Stimulated activated CD4-positive, alpha-beta T cell treated with anti-CD3 and anti-CD28 coated beads, TNF-alpha, amount 100 ng/mL, for 4 hours (primary cell): ENCODE measurements around the gene ITGB5.

ENCODE experiments used
- DNase-seq, 3 experiments: peaks; one replicate each; pipeline ENCODE4 v3.0.0-alpha.2; 2020; ENCODE audit warnings: low read depth in 3 of 3

ITGB5 gene

DNA sequence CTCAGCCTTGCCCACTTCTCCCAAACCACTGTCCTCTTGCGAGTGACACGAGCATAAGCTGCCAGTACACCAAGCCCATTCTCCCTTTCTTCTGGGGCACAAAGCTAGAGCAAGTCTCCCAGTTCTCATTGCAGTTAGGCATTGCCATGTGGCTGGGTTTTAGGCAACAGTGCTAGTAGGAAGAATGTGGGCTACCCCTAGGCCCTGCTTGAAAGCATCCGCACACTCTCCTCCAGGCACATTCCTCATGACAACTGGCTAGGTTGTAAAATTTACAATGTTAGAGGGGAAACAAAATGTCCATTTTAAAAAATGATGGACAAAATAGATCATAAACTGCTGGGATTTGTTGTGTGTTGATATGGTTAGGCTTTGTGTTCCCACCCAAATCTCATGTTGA lies 19.7 kb downstream of the ITGB5 start:
- DNase-seq, result no peak

DNA sequence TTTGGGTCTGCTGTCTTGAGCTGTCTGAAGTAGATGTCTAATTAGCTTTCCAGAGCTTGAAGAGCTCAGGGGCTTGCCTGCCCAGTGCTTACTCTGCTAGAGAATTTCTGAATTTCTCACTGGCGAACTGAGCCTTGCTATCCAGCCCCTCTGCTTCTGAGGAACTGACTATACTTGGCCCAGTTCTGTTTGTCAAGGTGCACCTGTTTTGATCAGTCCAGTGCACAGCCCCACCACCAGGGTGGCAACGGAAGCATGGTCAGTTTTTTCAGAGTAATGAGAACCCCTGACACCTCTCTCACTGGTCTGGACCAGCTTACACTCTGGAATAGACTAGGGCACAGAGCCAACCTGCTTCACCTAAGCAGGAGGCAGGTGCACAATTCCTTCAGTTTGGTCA lies 25.2 kb downstream of the ITGB5 start:
- no peak for DNase-seq

DNA sequence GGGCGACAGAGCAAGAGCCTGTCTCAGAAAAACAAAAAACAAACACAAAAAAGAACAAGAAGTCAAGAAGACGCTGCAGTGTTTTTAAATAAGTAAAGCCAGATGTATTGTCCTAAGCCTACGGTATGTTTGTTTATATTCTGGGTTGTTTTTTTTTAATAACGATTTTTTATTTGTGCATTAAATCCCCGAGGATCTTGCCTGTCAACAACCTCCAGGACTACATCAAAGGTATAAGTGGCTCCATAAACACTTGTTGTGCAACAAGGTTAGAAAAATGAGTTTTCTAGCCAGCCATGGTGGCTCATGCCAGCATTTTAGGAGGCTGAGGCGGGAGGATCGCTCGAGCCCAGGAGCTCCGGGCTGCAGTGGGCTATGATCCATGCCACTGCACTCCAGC lies 26.1 kb downstream of the ITGB5 start:
- DNase-seq, result no peak

DNA sequence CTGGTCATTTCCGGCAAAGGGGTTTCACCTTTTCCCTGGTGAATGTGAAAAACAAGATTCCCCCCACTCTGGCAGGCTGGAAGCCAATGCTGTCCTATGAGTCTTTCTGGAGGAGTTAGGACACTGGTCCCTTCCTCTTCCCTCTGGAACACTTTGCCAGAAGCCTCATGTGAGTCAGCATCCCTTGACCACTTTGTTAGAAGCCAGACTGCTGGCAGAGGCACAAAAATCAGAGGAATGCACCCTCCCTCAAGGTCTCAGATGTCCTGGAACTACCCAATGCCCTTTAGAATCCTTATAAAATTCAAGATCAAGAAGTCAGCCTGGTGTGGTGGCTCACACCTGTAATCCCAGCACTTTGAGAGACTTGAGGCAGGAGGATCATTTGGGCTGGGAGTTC lies 26.6 kb downstream of the ITGB5 start:
- DNase-seq, result no peak

DNA sequence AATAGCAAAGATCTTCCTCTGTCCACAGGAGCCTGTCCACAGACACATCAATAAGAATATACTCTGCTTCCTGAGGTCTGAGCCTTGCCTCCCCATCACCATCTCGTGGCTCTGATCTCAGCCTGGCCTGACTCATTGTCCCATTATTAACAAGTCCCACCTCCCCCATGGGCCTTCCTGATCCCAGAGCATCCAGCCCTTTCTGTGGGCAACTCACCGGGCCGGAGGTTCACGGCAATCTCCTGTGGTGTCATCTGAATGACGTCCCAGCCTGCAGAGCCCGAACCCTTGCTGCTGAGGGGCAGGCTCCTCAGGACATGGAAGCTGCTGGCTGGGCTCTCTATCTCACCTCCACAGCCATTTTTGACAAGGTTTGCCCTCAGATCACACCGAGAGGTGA lies 28.1 kb downstream of the ITGB5 start:
- DNase-seq, result no peak

DNA sequence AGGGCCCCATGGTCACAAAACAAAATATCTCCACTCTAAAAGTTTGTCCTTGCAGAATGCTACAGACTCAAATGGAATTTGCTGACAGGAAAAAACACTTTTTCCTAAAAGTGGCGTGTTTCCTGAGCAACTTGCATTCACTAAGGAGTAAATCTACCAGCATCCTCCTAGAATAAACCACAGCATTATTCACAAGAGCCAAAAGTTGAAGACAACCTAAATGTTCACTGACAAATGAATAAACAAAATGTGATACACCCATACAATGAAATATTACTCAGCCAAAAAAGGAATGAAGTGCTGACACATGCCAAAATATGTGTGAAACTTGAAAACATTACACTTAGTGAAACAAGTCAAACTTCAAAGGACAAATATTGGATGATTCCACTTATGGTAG lies 28.9 kb downstream of the ITGB5 start:
- DNase-seq, result no peak

DNA sequence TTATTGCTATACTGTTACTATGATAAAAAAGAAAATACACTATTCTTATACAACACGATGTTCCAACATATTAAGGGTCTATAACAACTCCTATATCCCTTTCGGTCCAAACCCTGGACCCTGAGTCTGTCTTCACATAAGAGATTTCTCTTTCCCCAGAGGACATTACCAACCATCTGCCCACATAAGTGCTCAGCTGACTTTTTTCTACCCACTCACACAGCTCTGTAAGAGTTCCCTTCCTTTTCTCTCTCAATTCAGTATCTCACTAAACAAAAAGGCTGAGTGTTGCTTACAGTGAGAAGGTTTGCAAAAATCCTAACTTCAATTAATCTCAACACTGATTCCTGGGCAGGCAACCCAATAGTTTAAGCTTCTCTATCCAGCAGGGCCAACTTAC lies 30.5 kb downstream of the ITGB5 start:
- no peak for DNase-seq

DNA sequence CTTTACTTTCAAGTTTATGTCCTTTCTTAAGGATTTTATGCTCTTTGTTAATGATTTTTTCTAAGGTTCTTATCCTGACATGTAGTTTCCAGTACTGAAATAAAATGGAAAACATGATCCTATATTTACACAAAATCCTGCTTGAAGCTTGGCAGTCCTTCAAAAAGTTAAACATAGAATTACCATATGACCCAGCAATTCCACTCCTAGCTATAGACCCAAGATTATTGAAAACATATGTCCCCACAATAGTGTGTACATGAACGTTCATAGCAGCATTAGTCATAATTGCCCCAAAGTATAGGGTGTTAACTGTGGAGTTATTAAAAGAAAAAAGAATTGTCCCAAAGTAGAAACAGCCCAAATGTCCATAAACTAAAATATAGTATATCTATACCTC lies 33.2 kb downstream of the ITGB5 start:
- DNase-seq, result no peak

DNA sequence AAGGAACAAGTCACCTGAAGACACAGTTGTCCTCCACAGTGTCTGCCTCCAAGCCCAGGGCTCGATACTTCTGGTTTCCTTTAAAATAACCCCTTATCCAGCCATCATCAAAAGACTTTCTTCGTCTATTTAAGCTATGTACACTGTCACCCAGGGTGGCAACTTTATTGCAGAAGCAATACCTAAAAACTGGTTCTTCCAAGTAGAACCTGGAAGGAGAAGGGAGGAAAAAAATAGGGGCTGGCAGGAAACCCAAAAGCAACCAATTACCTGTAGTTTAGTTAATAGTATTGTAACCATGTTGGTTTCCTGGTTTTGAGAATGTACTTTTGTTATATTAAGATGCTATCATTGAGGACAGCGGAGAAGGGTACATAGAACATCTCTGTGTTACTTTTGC lies 33.7 kb downstream of the ITGB5 start:
- DNase-seq, result no peak

DNA sequence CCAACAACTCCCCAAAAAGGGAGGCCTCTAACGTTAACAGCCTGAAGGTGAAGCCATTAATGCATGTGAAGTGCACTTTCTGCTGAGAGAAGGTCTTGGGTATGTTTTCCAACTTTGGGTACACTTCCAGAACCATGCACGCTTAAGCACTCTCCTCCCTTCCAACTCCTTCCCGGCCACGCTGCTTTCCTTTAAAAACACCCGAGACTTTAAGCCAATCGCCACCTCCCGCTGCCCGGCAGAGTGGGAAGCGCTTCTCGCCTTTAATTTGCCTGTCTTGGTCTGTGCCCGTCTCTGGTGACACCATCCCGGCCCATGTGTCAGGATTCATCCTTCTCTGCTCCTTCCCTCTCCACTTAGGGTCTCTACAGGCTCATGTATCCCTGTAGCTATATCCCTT lies 35.3 kb downstream of the ITGB5 start:
- DNase-seq, result no peak

DNA sequence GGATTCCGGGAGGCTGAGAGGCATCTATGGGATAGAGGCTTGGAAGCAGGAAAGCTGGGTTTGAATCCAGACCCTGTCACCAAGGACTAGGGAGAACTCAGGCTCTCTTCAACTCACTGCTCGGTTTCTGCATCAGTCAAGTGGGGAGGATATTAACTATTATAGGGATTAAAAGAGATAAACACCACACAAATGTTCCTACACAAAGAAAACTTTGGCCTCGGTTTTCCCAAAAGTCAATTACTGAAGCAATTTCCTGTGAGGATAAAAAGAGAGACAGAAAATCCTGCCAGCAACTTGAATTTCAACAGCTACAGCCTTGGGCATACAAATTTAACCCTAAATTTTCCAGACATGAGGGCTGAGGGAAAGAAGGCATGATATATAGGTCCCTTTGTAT lies 36.0 kb downstream of the ITGB5 start:
- no peak for DNase-seq

DNA sequence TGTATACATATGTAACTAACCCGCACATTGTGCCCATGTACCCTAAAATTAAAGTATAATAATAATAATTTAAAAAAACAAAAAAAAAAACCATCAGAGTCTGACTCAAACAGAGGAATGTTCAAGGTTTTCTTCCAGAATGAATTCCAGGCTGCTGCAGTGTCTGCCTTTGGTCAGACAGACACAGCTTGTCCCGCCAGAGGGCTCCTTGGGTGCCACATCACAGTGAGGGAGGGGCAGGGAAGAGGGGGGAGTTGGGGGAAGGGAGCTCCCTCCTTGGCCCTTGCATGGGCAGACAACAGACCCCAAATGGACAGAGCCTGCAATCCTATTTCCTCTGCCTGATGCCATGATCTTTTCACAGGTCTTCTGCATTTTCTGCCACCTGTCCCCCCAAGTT lies 36.5 kb downstream of the ITGB5 start:
- no peak for DNase-seq

DNA sequence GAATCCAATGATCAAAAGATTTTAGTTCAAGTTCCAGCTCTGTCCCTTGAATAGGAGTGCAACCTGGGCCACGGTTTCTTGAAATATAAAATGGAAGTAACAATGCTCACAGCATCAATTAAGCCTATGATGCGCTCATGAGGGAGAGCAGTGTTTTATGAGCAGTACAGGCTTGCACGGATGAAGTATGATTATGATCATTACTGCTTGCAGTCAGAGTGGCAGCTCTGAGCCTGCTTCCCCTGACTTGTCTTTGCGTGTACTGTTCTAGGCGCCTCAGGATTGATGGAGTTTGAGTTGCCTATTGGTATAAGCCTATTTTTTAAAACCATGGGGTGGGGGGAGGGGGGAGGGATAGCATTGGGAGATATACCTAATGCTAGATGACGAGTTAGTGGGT lies 37.0 kb downstream of the ITGB5 start:
- no peak for DNase-seq

DNA sequence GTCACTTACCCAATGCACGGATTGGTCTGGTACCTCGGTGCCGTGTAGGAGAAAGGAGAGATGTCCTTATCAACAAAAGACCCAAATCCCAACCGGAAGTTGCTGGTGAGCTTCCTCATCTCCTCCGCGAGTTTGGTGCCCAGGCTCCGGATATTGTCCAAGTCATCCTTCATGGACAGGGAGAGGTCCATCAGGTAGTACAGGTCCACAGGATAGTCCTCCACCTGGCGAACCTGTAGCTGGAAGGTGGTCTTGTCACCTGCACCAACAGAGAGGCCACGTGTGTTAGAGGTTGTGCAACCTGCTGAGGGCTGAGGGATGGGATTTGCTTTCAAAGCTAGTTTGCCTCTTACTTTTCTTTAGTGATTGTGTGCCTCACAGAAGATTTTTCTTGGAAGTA lies 38.9 kb downstream of the ITGB5 start:
- DNase-seq, result no peak

DNA sequence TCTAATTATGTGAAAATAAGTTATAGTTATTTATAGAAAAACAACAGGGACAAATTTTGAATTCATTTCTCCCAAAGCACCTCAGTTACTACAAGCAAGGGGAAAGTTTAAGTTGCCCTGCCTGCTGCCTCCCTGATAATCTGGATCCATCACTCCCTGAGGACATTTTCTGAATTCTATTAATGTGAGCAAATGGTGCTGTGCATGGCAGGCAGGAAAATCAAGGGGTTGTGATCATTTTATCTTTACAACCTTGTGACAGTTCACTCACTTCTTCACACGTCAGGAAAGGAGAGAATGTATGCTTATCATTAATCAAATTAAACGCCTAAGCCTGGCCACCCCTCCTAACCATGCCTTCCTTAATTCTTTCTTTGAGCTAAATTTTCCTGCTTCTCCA lies 39.3 kb downstream of the ITGB5 start:
- DNase-seq, result no peak

DNA sequence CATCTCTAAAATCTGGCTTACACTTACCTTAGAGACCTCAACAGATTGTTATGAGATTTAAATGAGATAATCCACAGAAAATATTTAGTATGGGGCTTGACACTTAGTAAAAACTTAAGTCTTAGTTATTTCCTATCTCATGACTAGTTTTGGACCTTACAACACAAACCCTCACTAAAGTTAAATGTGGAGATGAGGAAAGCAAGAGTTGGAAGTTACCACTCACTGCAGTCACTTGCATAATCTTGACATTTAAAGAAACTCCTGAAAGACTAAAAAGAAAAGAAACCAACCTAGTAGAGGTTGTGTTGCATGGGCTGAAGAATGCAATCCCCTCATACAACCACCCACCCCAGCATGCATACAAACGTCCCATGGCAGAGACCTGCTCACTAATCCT lies 40.1 kb downstream of the ITGB5 start:
- DNase-seq, result no peak

DNA sequence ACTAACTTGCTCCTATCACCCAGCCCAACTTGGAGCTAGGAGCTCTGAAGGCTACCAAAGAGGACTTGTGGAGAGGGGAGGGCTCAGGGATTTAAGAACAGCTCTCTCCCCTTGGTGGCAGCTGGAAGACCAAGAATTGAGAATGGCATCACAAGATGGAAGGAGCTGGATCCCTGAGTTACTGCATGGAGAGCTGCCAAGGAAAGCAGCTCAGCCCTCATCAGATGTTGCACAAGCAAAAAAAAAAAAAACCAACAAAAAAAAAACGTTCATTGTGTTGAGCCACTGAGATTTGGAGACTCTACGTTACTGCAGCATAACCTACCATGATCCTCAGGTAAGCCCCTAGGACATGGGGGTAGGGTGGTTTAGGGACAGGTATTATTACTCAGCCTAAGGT lies 41.0 kb downstream of the ITGB5 start:
- DNase-seq, result no peak

DNA sequence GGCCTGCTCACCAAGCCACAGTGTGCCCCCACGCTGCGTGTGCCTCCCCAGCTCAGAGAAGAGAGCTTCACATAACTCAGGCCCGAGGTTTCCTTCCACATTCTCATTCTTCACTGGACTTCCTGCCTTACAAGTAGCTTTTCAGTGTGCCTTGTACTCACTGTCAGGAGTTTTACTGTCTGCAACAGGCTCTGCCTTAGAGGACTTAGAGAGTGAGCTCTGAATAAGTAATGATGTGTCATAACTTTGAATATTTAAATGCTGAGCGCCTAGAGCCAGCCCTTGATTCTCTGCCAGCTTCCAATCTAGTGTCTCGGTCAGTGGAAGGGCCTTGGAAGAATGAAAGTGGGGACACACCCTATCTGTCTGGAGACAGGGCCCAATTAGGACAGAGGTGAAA lies 41.8 kb downstream of the ITGB5 start:
- no peak for DNase-seq

DNA sequence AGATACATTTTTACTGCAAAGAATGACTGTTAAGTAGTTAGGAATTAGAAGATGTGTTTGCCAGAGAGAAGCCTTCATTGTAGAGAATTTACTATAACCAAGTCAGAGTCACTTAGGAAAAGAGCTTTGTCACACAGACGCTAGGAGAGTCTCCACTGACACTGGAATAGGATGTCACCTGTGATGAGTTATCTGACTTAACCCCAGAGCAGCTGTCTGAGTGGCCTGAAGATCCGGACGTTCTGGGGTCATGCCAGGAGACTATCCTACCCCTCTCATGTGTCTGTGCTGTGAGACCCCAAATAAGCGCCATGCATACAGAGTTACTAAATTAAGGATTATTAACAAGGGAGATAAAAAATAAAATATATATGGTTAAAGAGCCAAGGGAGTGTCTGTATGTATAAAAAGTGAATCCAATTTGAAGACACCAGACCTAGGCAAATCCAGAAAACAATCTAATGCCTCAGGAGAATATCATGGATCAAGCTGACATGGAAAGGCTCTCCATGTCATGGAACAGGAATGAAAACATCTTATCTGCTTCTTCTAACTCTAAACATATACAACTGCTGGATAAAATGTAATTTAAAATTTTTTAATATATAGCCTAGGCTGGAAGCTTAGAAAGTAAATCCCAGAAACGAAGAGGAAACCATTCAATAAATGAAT lies 43.5 kb downstream of the ITGB5 start:
- no peak for DNase-seq

DNA sequence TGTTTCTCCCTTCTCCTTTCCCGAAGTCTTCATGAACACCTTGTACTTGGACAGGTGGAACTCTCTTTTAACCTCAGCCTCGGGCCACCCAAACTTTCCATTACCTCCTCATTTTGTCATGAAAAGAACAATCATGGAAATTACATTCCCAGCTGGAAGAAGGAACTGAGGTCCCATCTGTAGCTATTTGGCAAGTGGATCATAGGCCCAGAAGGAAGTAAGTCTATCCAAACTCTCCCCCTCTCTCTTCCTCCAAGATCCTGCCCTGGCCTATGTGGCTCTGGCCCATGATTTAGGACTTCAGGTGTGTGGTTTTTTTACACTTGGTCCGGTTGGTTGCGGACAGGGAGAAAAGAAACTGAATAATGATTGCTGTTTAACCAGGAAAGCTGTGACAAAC lies 44.1 kb downstream of the ITGB5 start:
- DNase-seq, result no peak

DNA sequence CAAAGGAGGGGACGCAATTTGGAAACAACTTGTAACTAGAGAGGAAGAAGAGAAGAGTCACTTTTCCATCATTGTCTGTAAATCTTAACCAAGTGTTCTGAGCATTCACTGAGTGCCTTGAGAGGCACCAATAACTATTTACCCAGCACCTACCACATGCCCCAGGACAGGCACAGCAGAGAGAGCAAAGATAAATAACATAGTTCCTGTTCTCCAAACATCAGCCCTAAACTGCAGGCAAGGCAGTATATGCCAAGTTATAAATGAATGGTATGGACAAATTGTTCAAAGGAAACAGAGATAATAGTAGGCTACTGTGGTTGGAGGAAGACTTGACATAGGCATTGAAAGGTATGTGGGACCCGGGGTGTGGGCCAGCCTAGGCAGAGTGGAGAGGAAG lies 45.6 kb downstream of the ITGB5 start:
- no peak for DNase-seq

DNA sequence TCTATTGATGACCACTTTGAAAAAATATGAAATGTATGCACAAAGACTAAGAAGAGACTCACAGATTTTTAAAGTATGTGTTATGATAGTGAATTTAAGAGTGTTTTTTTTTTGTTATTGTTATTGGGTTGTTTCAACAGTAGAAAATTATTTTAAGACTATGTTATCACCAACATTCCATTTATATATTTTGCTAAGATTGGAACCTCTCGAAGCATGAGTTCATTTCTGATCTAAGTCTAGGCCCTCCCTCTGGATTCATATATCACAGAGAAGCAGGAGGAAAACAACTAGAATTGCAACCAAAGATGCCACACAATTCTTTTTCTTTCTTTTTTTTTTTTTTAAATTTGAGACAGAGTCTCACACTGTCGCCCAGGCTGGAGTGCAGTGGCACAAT lies 46.8 kb downstream of the ITGB5 start:
- no peak for DNase-seq

DNA sequence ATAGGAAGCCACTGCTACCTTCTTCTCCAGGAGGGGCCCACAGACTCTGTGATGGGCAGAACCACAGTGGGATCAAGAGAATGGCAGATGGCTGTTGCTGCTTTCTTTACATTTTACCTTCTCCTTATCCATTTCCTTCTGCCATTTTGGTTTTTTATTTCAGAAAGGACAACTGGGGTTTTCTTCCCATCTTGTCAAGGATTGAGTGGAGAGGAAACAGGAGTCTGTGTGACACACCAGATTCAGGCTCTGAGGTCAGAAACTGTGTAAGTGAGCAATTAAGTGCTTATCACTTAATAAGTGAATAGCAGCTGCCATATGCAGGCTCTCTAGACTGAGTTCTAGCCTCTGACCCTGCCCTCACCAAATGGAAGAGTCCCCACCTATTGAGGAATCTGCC lies 47.3 kb downstream of the ITGB5 start:
- DNase-seq, result no peak

DNA sequence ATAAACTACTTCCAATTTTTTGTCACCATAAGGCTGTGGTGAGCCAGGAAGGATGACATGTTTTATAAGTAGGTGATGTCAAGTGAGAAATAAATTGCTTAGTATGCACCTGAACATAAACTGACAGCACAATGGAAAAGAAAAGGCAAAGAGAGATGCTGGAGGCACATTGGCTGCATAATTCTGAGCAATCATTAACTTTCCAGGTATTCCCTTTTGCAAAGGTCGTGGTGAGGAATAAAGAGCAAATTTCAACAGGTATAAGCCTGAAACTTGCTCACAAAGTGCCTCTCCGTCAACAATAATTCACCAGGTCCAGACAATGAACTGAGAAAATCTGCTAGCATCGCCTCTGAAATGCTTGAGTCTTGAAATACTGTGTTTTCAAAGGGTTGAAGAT lies 48.2 kb downstream of the ITGB5 start:
- no peak for DNase-seq

DNA sequence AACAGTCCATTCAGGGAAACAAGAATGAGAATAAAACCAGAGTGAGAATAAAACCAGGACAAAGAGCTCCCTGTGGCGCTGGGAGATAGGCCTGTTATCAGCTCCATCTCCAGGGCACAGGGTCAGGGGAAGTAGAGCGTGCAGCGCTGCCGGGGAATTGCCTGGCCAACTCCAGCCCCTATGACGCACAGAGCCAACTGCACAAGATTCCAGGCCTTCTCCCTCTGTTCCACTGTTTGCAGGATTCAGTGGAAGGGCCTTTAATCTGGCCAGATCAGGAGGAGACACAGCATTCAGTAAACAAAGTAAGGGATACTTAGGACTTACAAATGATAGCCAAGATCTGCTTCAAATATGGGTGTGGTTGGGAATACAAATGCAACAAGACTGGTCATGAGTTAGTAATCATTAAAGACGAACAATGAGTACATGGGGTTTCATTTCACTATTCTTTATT lies 49.4 kb downstream of the ITGB5 start:
- no peak for DNase-seq
